ENCODE data around the gene AGBL1. TPM values are rescaled to one million over a fixed set of nuclear protein-coding genes. Genes with fewer than 3 reads are reported as not detected.

Gene AGBL1
- total RNA-seq, 1 experiment from 2014 or later: not detected

GRCh38 chr15:86278586-86278985 lies 198.9 kb downstream of the AGBL1 start:
- H3K27me3 ChIP-seq (ENCODE audit: insufficient read depth, low read length): no peaks in the 10 kb centered on the region
- H2BK12ac ChIP-seq (ENCODE audit: insufficient read length, low read depth, low read length): no peak overlapping the region
- H3K27ac ChIP-seq (ENCODE audit: insufficient read length, low read depth, low read length): no peak overlapping the region
- no peak overlapping the region for H4K5ac ChIP-seq (ENCODE audit: insufficient read length, low read depth, low read length)
- H3K9me3 Mint-ChIP-seq: no peaks in the 10 kb centered on the region
- no peak overlapping the region for H3K18ac ChIP-seq (ENCODE audit: insufficient read length, low read depth, low read length)
- H3K79me1 ChIP-seq (ENCODE audit: insufficient read depth, low read depth, low read length, poor library complexity, severe bottlenecking): no peaks in the 10 kb centered on the region
- no peaks in the 10 kb centered on the region for H3K36me3 Mint-ChIP-seq (ENCODE audit: insufficient read depth in 1 of 3, low read depth in 3 of 3)
- H3K4me1 Mint-ChIP-seq: peaks cover 1% of the 10 kb centered on the region in 2 experiments; a peak in 2 of 4 replicates
- H2BK15ac ChIP-seq (ENCODE audit: low read depth, low read length): no peak overlapping the region
- no peak overlapping the region for H4K8ac ChIP-seq (replicated peaks; ENCODE audit: insufficient read length, low read depth, low read length)
- no peak overlapping the region for H3K14ac ChIP-seq (ENCODE audit: insufficient read depth, low read length)
- H4K20me1 ChIP-seq (ENCODE audit: control insufficient read depth, insufficient read depth, insufficient read length): no peaks in the 10 kb centered on the region
- no peak overlapping the region for H3K23ac ChIP-seq (ENCODE audit: insufficient read length, low read depth, low read length)
- H3K9me3 ChIP-seq (ENCODE audit: control insufficient read depth, low read depth, low read length): no peaks in the 10 kb centered on the region
- no peak overlapping the region for H2AK5ac ChIP-seq (ENCODE audit: insufficient read length, low read length)
- H2BK120ac ChIP-seq (ENCODE audit: low read depth, low read length, poor library complexity, severe bottlenecking): no peak overlapping the region
- no peaks in the 10 kb centered on the region for H3K4me1 ChIP-seq (ENCODE audit: insufficient read depth, low read length)
- no peak overlapping the region for H3K4me3 Mint-ChIP-seq
- WGBS (ENCODE audit: extremely low coverage, insufficient read length, low lambda C conversion rate): no CpG with 5 or more reads among the region's 5 CpGs
- H3K56ac ChIP-seq (ENCODE audit: insufficient read length, low read depth, low read length): no peak overlapping the region
- H3K23me2 ChIP-seq (ENCODE audit: insufficient read length, low read depth, low read length, poor library complexity, severe bottlenecking): no peaks in the 10 kb centered on the region
- no peak overlapping the region for H3K4ac ChIP-seq (ENCODE audit: low read depth, low read length)
- no peak overlapping the region for H3K27ac Mint-ChIP-seq
- H4K91ac ChIP-seq (ENCODE audit: insufficient read length, low read depth, low read length): no peak overlapping the region
- no peak overlapping the region for H2BK5ac ChIP-seq (ENCODE audit: insufficient read length, low read length)
- no peak overlapping the region for H3T11ph ChIP-seq (ENCODE audit: low read length)
- no peaks in the 10 kb centered on the region for H3K79me2 ChIP-seq (ENCODE audit: insufficient read depth, low read length)
- no peak for DNase-seq
- H3K9ac ChIP-seq (ENCODE audit: extremely low read depth, insufficient read length, low read length): no peak overlapping the region
- H3K4me2 ChIP-seq (ENCODE audit: insufficient read depth, insufficient read length, low read length): no peak overlapping the region
- H3K27me3 Mint-ChIP-seq (ENCODE audit: low read depth): no peaks in the 10 kb centered on the region; the same call in 1 of the 2 replicates
- no peak overlapping the region for H2AFZ ChIP-seq (ENCODE audit: low read length)
- TF ChIP-seq CTCF (conservative IDR thresholded peaks at IDR 0.05): no peak
- no peak overlapping the region for H2BK20ac ChIP-seq (ENCODE audit: low read depth, low read length, poor library complexity, severe bottlenecking)

Data from H9 (cell line).